ENCODE measurements around the gene ADAP1. TPM values are rescaled to one million over a fixed set of nuclear protein-coding genes. Genes with fewer than 3 reads are reported as not detected.

Gene ADAP1
- polyA plus RNA-seq, 1 donor (not counting 4 experiments of a cell fraction or from before 2014, with no cell fraction given) = 4.3 TPM

- no peak overlapping the region for H3K4me3 ChIP-seq (ENCODE audit: control insufficient read depth in 2 of 3, extremely low read depth in 1 of 3, insufficient read depth in 2 of 3, low read depth in 1 of 3, low read length in 3 of 3)
- no peak overlapping the region for H3K9ac ChIP-seq (ENCODE audit: control insufficient read depth, extremely low read depth, insufficient read depth, low read length)
- TF ChIP-seq EZH2 (IDR thresholded peaks at IDR 0.05; ENCODE audit: low read length) (no peak), CTCF (optimal IDR thresholded peaks at IDR 0.05 in 1 of 3, IDR thresholded peaks at IDR 0.05 in 1 of 3, conservative IDR thresholded peaks at IDR 0.05 in 1 of 3; ENCODE audit: extremely low read depth in 1 of 3, insufficient read depth in 2 of 3, low read length in 3 of 3) (no peak)
- H3K4me1 ChIP-seq (ENCODE audit: control insufficient read depth, extremely low read depth, insufficient read depth, low read length) = peaks cover 22% of the 10 kb centered on the region
- H3K27me3 ChIP-seq (ENCODE audit: control insufficient read depth, extremely low read depth, insufficient read depth, low read length) = peaks cover 10% of the 10 kb centered on the region
- no peak overlapping the region for H2AFZ ChIP-seq (ENCODE audit: control insufficient read depth, low read length)
- H3K9me3 ChIP-seq (ENCODE audit: control insufficient read depth, low read depth, low read length) = no peaks in the 10 kb centered on the region
- no peaks in the 10 kb centered on the region for H3K9me1 ChIP-seq (ENCODE audit: control insufficient read depth, extremely low read depth, insufficient read depth, low read length)
- no peaks in the 10 kb centered on the region for H3K36me3 ChIP-seq (ENCODE audit: control insufficient read depth in 2 of 2, extremely low read depth in 1 of 2, insufficient read depth in 2 of 2, low read length in 2 of 2)
- no peaks in the 10 kb centered on the region for H3K79me2 ChIP-seq (ENCODE audit: control insufficient read depth, insufficient read depth, low read length)
- no peaks in the 10 kb centered on the region for H4K20me1 ChIP-seq (ENCODE audit: control insufficient read depth, extremely low read depth, insufficient read depth, low read length)
- FAIRE-seq = no peak
- DNase-seq (ENCODE audit: low read depth, low spot score) = no peak
- dilution Hi-C loops (cut with MboI; ENCODE audit: extremely low pct_ligation_motif_present, low sequenced_read_pairs) = no loop called here
- no peak overlapping the region for H3K4me2 ChIP-seq (ENCODE audit: control insufficient read depth, extremely low read depth, insufficient read depth, low read depth, low read length)
- no peak overlapping the region for H3K27ac ChIP-seq (ENCODE audit: control insufficient read depth, insufficient read depth, low read length)
These were observed 36.4 kb downstream of the ADAP1 start for GRCh38 chr7:918118-918425.

GRCh38 chr7:917255-918117, 37.0 kb downstream of the ADAP1 start:
- Histone ChIP-seq H2AFZ (ENCODE audit: control insufficient read depth, low read length) (no peak overlapping the region), H3K27me3 (ENCODE audit: control insufficient read depth, extremely low read depth, insufficient read depth, low read length) (peaks cover 10% of the 10 kb centered on the region), H4K20me1 (ENCODE audit: control insufficient read depth, extremely low read depth, insufficient read depth, low read length) (no peaks in the 10 kb centered on the region), H3K9ac (ENCODE audit: control insufficient read depth, extremely low read depth, insufficient read depth, low read length) (no peak overlapping the region), H3K4me1 (ENCODE audit: control insufficient read depth, extremely low read depth, insufficient read depth, low read length) (peaks cover 19% of the 10 kb centered on the region), H3K9me3 (ENCODE audit: control insufficient read depth, low read depth, low read length) (no peaks in the 10 kb centered on the region), H3K36me3 (ENCODE audit: control insufficient read depth in 2 of 2, extremely low read depth in 1 of 2, insufficient read depth in 2 of 2, low read length in 2 of 2) (no peaks in the 10 kb centered on the region), H3K79me2 (ENCODE audit: control insufficient read depth, insufficient read depth, low read length) (no peaks in the 10 kb centered on the region), H3K4me3 (ENCODE audit: control insufficient read depth in 2 of 3, extremely low read depth in 1 of 3, insufficient read depth in 2 of 3, low read depth in 1 of 3, low read length in 3 of 3) (no peak overlapping the region), H3K4me2 (ENCODE audit: control insufficient read depth, extremely low read depth, insufficient read depth, low read depth, low read length) (no peak overlapping the region), H3K27ac (ENCODE audit: control insufficient read depth, insufficient read depth, low read length) (no peak overlapping the region), H3K9me1 (ENCODE audit: control insufficient read depth, extremely low read depth, insufficient read depth, low read length) (no peaks in the 10 kb centered on the region)
- dilution Hi-C loops (cut with MboI; ENCODE audit: extremely low pct_ligation_motif_present, low sequenced_read_pairs) = no loop called here
- FAIRE-seq (no peak), DNase-seq (ENCODE audit: low read depth, low spot score) (no peak)
- no peak for TF ChIP-seq EZH2 (IDR thresholded peaks at IDR 0.05; ENCODE audit: low read length)
- TF ChIP-seq CTCF (optimal IDR thresholded peaks at IDR 0.05 in 1 of 3, IDR thresholded peaks at IDR 0.05 in 1 of 3, conservative IDR thresholded peaks at IDR 0.05 in 1 of 3; ENCODE audit: extremely low read depth in 1 of 3, insufficient read depth in 2 of 3, low read length in 3 of 3) = no peak

Measured in keratinocyte (primary cell).